DND-41 (cell line): Measurements from ENCODE around the gene RPL41.

Source experiments
- ATAC-seq: fragments of 200-7000 bp; cut with Tn5 transposase; 3 replicates; pipeline ENCODE4 v1.9.1; 2021; ENCODE audit warnings: low read depth; ENCODE audit not compliant: insufficient read depth
- DNase-seq: peaks from one replicate; pipeline ENCODE4 v3.0.0-alpha.2; 2020
- H2AFZ ChIP-seq: 2 replicates; pipeline ENCODE4 v1.6.0; 2012; ENCODE audit warnings: low read depth, low read length
- H3K27ac ChIP-seq: 2 replicates; pipeline ENCODE4 v1.5.1; 2012; ENCODE audit warnings: low read length, inconsistent platforms
- H3K27me3 ChIP-seq: fragments of 200-600 bp; sonication (generic); 2 replicates; pipeline ENCODE4 v1.6.0; 2012; ENCODE audit warnings: low read length, mild to moderate bottlenecking, inconsistent platforms; ENCODE audit not compliant: insufficient read depth, poor library complexity
- H3K36me3 ChIP-seq: 2 replicates; pipeline ENCODE4 v1.5.1; 2012; ENCODE audit warnings: low read length, inconsistent platforms; ENCODE audit not compliant: insufficient read depth
- H3K4me1 ChIP-seq: 2 replicates; pipeline ENCODE4 v1.5.1; 2012; ENCODE audit warnings: mild to moderate bottlenecking, low read length; ENCODE audit not compliant: insufficient read depth
- H3K4me2 ChIP-seq: 2 replicates; pipeline ENCODE4 v1.6.0; 2012; ENCODE audit warnings: mild to moderate bottlenecking, moderate library complexity, low read length, inconsistent platforms; ENCODE audit not compliant: insufficient read depth
- H3K4me3 ChIP-seq, 2 experiments: fragments of 200-600 bp in 1 of 2; shearing (Covaris generic) in 1 of 2; 2 replicates each; pipeline ENCODE4 v1.5.1; 2012 to 2016; ENCODE audit warnings: inconsistent platforms in 2 of 2, low read length in 2 of 2, mild to moderate bottlenecking in 2 of 2, low read depth in 1 of 2, moderate library complexity in 1 of 2
- H3K79me2 ChIP-seq: 2 replicates; pipeline ENCODE4 v1.6.0; 2012; ENCODE audit warnings: low read length, inconsistent platforms; ENCODE audit not compliant: insufficient read depth
- H3K9ac ChIP-seq: 2 replicates; pipeline ENCODE4 v1.6.0; 2012; ENCODE audit warnings: low read depth, mild to moderate bottlenecking, inconsistent platforms, low read length, moderate library complexity
- H3K9me3 ChIP-seq: 2 replicates; pipeline ENCODE4 v1.5.1; 2012; ENCODE audit warnings: low read length, moderate library complexity, mild to moderate bottlenecking, inconsistent platforms; ENCODE audit not compliant: insufficient read depth, severe bottlenecking
- H4K20me1 ChIP-seq: 2 replicates; pipeline ENCODE4 v1.6.0; 2012; ENCODE audit warnings: low read length; ENCODE audit not compliant: insufficient read depth
- CTCF ChIP-seq: IDR thresholded peaks from 2 replicates; pipeline ENCODE4 v1.5.1; 2012; ENCODE audit warnings: borderline replicate concordance, low read length, moderate library complexity, mild to moderate bottlenecking; ENCODE audit not compliant: poor library complexity, severe bottlenecking; ENCODE audit errors: extremely low read depth
- EZH2 ChIP-seq: IDR thresholded peaks from 3 replicates; pipeline ENCODE4 v1.6.1; 2012; ENCODE audit warnings: borderline replicate concordance, low read depth, mild to moderate bottlenecking, moderate library complexity, low read length, inconsistent platforms; ENCODE audit not compliant: severe bottlenecking

The RPL41 gene

GRCh38 chr12:56104815-56105608, 11.4 kb upstream of the RPL41 start:
- DNase-seq (peak; percentile 51), ATAC-seq (peak; percentile 2; the same call in 2 of the 3 replicates)
- H3K79me2 ChIP-seq, result peaks cover 50% of the 10 kb centered on the region
- H4K20me1 ChIP-seq, result peaks cover 29% of the 10 kb centered on the region
- peaks cover 55% of the 10 kb centered on the region for H3K36me3 ChIP-seq
- peak overlapping the region; percentile 94 for H3K9ac ChIP-seq
- H3K4me2 ChIP-seq, result peak overlapping the region; percentile 80
- H2AFZ ChIP-seq, result peak overlapping the region; percentile 75
- peaks cover 47% of the 10 kb centered on the region for H3K4me1 ChIP-seq
- no peaks in the 10 kb centered on the region for H3K9me3 ChIP-seq
- peak overlapping the region; percentile 71 to 72 for H3K4me3 ChIP-seq
- peak overlapping the region; percentile 92 for H3K27ac ChIP-seq
- H3K27me3 ChIP-seq, result no peaks in the 10 kb centered on the region
- TF ChIP-seq CTCF (peak; percentile 11), EZH2 (no peak)

- no peak for TF ChIP-seq EZH2
- TF ChIP-seq CTCF, result no peak
- Histone ChIP-seq H2AFZ (no peak overlapping the region), H3K4me2 (peak overlapping the region; percentile 80), H3K4me3 (peak overlapping the region; percentile 71 to 72), H3K9ac (peak overlapping the region; percentile 94), H3K9me3 (no peaks in the 10 kb centered on the region), H3K27ac (peak overlapping the region; percentile 92), H3K79me2 (peaks cover 50% of the 10 kb centered on the region), H3K4me1 (peaks cover 47% of the 10 kb centered on the region), H4K20me1 (peaks cover 29% of the 10 kb centered on the region), H3K36me3 (peaks cover 60% of the 10 kb centered on the region), H3K27me3 (no peaks in the 10 kb centered on the region)
- ATAC-seq (no peak), DNase-seq (no peak)
Measured at GRCh38 chr12:56105609-56105902, 10.9 kb upstream of the RPL41 start.

GRCh38 chr12:56107242-56107641, 9.2 kb upstream of the RPL41 start:
- Histone ChIP-seq H3K36me3 (peaks cover 76% of the 10 kb centered on the region), H3K27ac (peak overlapping the region; percentile 15; the same call in 1 of the 2 replicates), H3K9me3 (no peaks in the 10 kb centered on the region), H3K4me3 (no peak overlapping the region), H2AFZ (no peak overlapping the region), H4K20me1 (peaks cover 29% of the 10 kb centered on the region), H3K4me1 (peaks cover 42% of the 10 kb centered on the region), H3K79me2 (peaks cover 50% of the 10 kb centered on the region), H3K4me2 (peak overlapping the region; percentile 80; the same call in 1 of the 2 replicates), H3K27me3 (no peaks in the 10 kb centered on the region), H3K9ac (no peak overlapping the region)
- DNase-seq (no peak), ATAC-seq (no peak)
- TF ChIP-seq CTCF (no peak), EZH2 (no peak)
